GM12878 (cell line): Measurements from ENCODE around the gene PRRC2B. TPM values are rescaled to one million over a fixed set of nuclear protein-coding genes. Genes with fewer than 3 reads are reported as not detected.

ENCODE experiments used
- ASH2L ChIP-seq: fragments of 300-600, 200-600 bp; sonication (generic); IDR thresholded peaks from 2 replicates; pipeline ENCODE4 v1.6.1; 2017; ENCODE audit warnings: low read depth, mild to moderate bottlenecking, borderline replicate concordance
- BMI1 ChIP-seq: fragments of 450-650 bp; IDR thresholded peaks from 2 replicates; pipeline ENCODE4 v1.6.1; 2016; ENCODE audit warnings: mild to moderate bottlenecking, moderate library complexity, borderline replicate concordance
- EZH2 ChIP-seq: IDR thresholded peaks from 2 replicates; pipeline ENCODE4 v1.6.1; 2012; ENCODE audit warnings: low read depth, mild to moderate bottlenecking, control low read depth, inconsistent platforms, low read length, borderline replicate concordance; ENCODE audit not compliant: control insufficient read depth
- FOS ChIP-seq: IDR thresholded peaks from 3 replicates; pipeline ENCODE4 v1.6.1; 2011; ENCODE audit warnings: borderline replicate concordance; ENCODE audit not compliant: insufficient read length; ENCODE audit errors: extremely low read depth
- IRF4 ChIP-seq: IDR thresholded peaks from 2 replicates; pipeline ENCODE4 v1.6.1; 2011; ENCODE audit warnings: low read depth, low read length
- LARP7 ChIP-seq: fragments of 450-650 bp; IDR thresholded peaks from 2 replicates; pipeline ENCODE4 v1.6.1; 2017; ENCODE audit warnings: mild to moderate bottlenecking
- POLR2AphosphoS2 ChIP-seq: IDR thresholded peaks from 2 replicates; pipeline ENCODE4 v1.6.1; 2011; ENCODE audit warnings: low read depth, mild to moderate bottlenecking, low read length, improper control_type of control experiment, moderate library complexity
- SMAD5 ChIP-seq: IDR thresholded peaks from 2 replicates; pipeline ENCODE4 v1.6.1; 2016; ENCODE audit warnings: antibody characterized with exemption, low read depth
- SPI1 ChIP-seq: IDR thresholded peaks from 2 replicates; pipeline ENCODE4 v1.6.1; 2011; ENCODE audit warnings: low read depth, mild to moderate bottlenecking, low read length, moderate library complexity, borderline replicate concordance; ENCODE audit not compliant: insufficient read depth
- STAT3 ChIP-seq: IDR thresholded peaks from 2 replicates; pipeline ENCODE4 v1.6.1; 2011; ENCODE audit warnings: low read depth, low read length, improper control_type of control experiment
- ZNF274 ChIP-seq: IDR thresholded peaks from one replicate; pipeline ENCODE4 v1.8.0; 2011; ENCODE audit not compliant: insufficient read length, insufficient read depth
- polyA plus RNA-seq, 11 experiments: library from polyadenylated mRNA; depleted of rRNA in 4 of 11; unstranded in 6 of 11; stranded (reverse) in 5 of 11; fragments of >200 nt; fragmentation: Nextera tagmentation in 4 of 11; fragmentation: Illumina TruSeq in 1 of 11; extraction: Ambion mirVana in 4 of 11; extraction: Trizol in 1 of 11; gene quantifications; 1 replicate in 1 of 11; 2 replicates in 10 of 11; pipeline versions ENCODE4 v1.2.1 to v1.2.3, GENCODE V29; 2011 to 2016; ENCODE audit warnings: inconsistent platforms in 2 of 11, missing spikeins in 2 of 11, low read depth in 1 of 11
- total RNA-seq, 4 experiments: library from RNA; depleted of rRNA in 3 of 4; stranded (reverse); fragments of >200 nt in 3 of 4; fragmentation: Illumina TruSeq in 1 of 4; extraction: Trizol in 1 of 4; gene quantifications; 2 replicates each; pipeline versions ENCODE4 v1.2.1 to v1.2.3, GENCODE V29; 2013 to 2021
- TF ChIP-seq, protein P1 (sequence below): IDR thresholded peaks from 2 replicates; pipeline ENCODE4 v1.6.1; 2012; ENCODE audit warnings: low read length, inconsistent platforms

Gene PRRC2B
- total and polyA plus RNA-seq, 10 of the 15 experiments (the other 5 are each of a cell fraction or from before 2014, with no cell fraction given): 0.84 to 155 (median 28.7) TPM

DNA sequence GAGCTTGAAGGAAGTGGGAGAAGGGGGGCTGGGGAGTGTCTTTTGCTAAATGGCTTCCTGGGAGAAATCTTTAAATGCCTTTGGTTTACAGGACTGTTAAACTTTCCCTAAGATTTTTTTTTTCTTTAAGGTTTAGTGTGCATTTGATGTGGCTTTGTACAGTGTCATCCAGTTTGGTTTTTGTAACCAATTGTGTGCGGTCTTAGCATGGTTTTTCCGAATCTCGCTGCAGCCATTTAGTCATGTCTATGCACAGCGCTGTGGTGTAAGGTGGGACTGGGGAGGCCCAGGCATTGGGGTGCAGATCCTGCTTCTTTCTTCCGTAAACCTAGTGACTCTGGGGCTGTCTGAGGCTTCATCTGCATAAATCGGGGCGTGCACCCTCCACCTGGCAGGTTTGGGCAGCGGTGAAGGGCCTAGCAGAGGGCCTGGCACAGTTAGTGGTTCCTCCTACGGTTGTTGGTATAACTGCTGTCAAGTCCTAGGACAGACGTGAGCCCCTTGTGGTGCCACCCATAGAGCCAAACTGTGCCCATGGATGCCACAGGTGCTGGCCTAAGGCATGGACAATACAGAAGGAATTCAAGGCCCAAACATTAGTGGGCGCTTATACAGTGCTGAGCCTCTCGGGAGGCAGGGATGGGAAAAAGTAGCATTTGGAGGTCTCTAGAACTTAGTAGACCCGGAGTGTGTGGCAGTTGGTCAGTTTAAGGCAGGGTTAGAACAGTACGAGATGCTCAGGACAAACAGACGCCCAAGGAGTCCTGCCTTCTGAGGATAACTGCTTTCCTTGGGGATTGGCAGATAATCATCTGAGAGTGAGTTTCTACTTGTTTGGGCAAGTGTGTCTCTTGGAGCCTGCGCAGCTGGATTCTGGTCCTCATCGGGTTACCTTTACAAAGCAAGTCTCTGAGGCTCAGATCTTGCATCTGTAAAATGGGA is 1.5 kb downstream of the PRRC2B start (continued):
- TF ChIP-seq SPI1 (0 out of 2 replicates have a peak, but pooled peaks have one; percentile 4), SMAD5 (no peak; the same call in 1 of the 2 replicates), STAT3 (no peak), EZH2 (no peak), LARP7 (no peak), IRF4 (no peak), FOS (no peak), POLR2AphosphoS2 (no peak), ZNF274 (no peak), ASH2L (no peak), BMI1 (no peak)
- TF ChIP-seq, protein P1, sequence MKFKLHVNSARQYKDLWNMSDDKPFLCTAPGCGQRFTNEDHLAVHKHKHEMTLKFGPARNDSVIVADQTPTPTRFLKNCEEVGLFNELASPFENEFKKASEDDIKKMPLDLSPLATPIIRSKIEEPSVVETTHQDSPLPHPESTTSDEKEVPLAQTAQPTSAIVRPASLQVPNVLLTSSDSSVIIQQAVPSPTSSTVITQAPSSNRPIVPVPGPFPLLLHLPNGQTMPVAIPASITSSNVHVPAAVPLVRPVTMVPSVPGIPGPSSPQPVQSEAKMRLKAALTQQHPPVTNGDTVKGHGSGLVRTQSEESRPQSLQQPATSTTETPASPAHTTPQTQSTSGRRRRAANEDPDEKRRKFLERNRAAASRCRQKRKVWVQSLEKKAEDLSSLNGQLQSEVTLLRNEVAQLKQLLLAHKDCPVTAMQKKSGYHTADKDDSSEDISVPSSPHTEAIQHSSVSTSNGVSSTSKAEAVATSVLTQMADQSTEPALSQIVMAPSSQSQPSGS: peak; percentile 30; the same call in 1 of the 2 replicates
